IMR-90 (cell line): ENCODE measurements around the gene CYB5D1. TPM values are rescaled to one million over a fixed set of nuclear protein-coding genes. Genes with fewer than 3 reads are reported as not detected.

Experiments used
- ATAC-seq: fragments of 200-7000 bp; cut with Tn5 transposase; 2 replicates; pipeline ENCODE4 v1.9.1; 2020; ENCODE audit warnings: low read depth, mild to moderate bottlenecking, moderate library complexity
- BruUV-seq: library from RNA; stranded (reverse); fragments of 400-500 nt; replicated peaks from 2 replicates; lab custom pipeline; 2021; lab: Mats Ljungman, UMichigan
- CTCF ChIA-PET: fragments of 300-600 bp; formaldehyde crosslinking; extraction: SDS; loops from one replicate; lab custom pipeline; 2021; ENCODE audit warnings: antibody characterized with exemption; lab: Yijun Ruan, JAX
- POLR2A ChIA-PET: fragments of 300-600 bp; sonication (Branson Sonifier 250); formaldehyde crosslinking; loops from one replicate; lab custom pipeline; 2022; ENCODE audit warnings: antibody characterized with exemption; ENCODE audit not compliant: unreplicated experiment; lab: Charles Lee
- DNase-seq: peaks from one replicate; pipeline ENCODE4 v3.0.0; 2013
- H2AFZ ChIP-seq: replicated peaks from 2 replicates; pipeline ENCODE3; 2013; ENCODE audit warnings: low read length, mild to moderate bottlenecking; ENCODE audit not compliant: poor library complexity
- H2AK5ac ChIP-seq: 2 replicates; pipeline ENCODE4 v1.6.1; 2013; ENCODE audit warnings: low read depth, low read length, inconsistent platforms
- H2AK9ac ChIP-seq: replicated peaks from 2 replicates; pipeline ENCODE3; 2013; ENCODE audit warnings: mild to moderate bottlenecking, low read depth, low read length, moderate library complexity; ENCODE audit not compliant: poor library complexity
- H2BK120ac ChIP-seq: 2 replicates; pipeline ENCODE4 v1.6.1; 2013; ENCODE audit warnings: low read depth, low read length, inconsistent platforms
- H2BK15ac ChIP-seq: 3 replicates; pipeline ENCODE4 v1.6.1; 2013; ENCODE audit warnings: low read depth, low read length, inconsistent platforms
- H2BK20ac ChIP-seq: 2 replicates; pipeline ENCODE4 v1.6.1; 2013; ENCODE audit warnings: low read depth, mild to moderate bottlenecking, inconsistent platforms, low read length, moderate library complexity
- H2BK5ac ChIP-seq: 2 replicates; pipeline ENCODE4 v1.6.1; 2013; ENCODE audit warnings: mild to moderate bottlenecking, low read depth, low read length, inconsistent platforms; ENCODE audit not compliant: poor library complexity, severe bottlenecking
- H3K14ac ChIP-seq: replicated peaks from 2 replicates; pipeline ENCODE4 v1.6.1; 2013; ENCODE audit warnings: low read depth, low read length, inconsistent platforms
- H3K18ac ChIP-seq: 2 replicates; pipeline ENCODE4 v1.6.1; 2013; ENCODE audit warnings: low read depth, low read length, control low read depth
- H3K23ac ChIP-seq: 2 replicates; pipeline ENCODE4 v1.6.1; 2013; ENCODE audit warnings: low read depth, low read length, inconsistent platforms
- H3K27ac ChIP-seq: 2 replicates; pipeline ENCODE4 v1.5.1; 2013; ENCODE audit warnings: mild to moderate bottlenecking, control low read depth, low read length; ENCODE audit not compliant: insufficient read depth
- H3K27me3 ChIP-seq: 2 replicates; pipeline ENCODE4 v1.6.1; 2013; ENCODE audit warnings: low read length; ENCODE audit not compliant: control insufficient read depth, insufficient read depth
- H3K36me3 ChIP-seq: 2 replicates; pipeline ENCODE4 v1.6.1; 2013; ENCODE audit warnings: low read length, mixed read lengths; ENCODE audit not compliant: control insufficient read depth, insufficient read depth
- H3K4ac ChIP-seq: 2 replicates; pipeline ENCODE4 v1.6.1; 2013; ENCODE audit warnings: low read depth, low read length, inconsistent platforms
- H3K4me1 ChIP-seq: 2 replicates; pipeline ENCODE4 v1.6.1; 2013; ENCODE audit warnings: low read length, mixed read lengths; ENCODE audit not compliant: control insufficient read depth, insufficient read depth
- H3K4me2 ChIP-seq: 2 replicates; pipeline ENCODE4 v1.6.1; 2013; ENCODE audit warnings: low read depth, mild to moderate bottlenecking, control low read depth, low read length, moderate library complexity
- H3K4me3 ChIP-seq: 2 replicates; pipeline ENCODE4 v1.5.1; 2013; ENCODE audit warnings: low read depth, mild to moderate bottlenecking, control low read depth, low read length, moderate library complexity; ENCODE audit not compliant: insufficient read depth
- H3K56ac ChIP-seq: 2 replicates; pipeline ENCODE4 v1.6.1; 2013; ENCODE audit warnings: low read length, inconsistent platforms; ENCODE audit not compliant: insufficient read depth; ENCODE audit errors: extremely low read depth
- H3K79me1 ChIP-seq, 2 experiments: 2 replicates each; pipeline ENCODE4 v1.6.1; 2013; ENCODE audit warnings: low read length in 2 of 2, inconsistent platforms in 1 of 2, low read depth in 1 of 2
- H3K9ac ChIP-seq: 2 replicates; pipeline ENCODE4 v1.6.1; 2013; ENCODE audit warnings: low read depth, low read length, control low read depth
- H3K9me1 ChIP-seq: 2 replicates; pipeline ENCODE4 v1.6.1; 2013; ENCODE audit warnings: low read length, inconsistent platforms; ENCODE audit not compliant: insufficient read depth
- H3K9me3 ChIP-seq: 2 replicates; pipeline ENCODE4 v1.6.1; 2013; ENCODE audit warnings: low read length; ENCODE audit not compliant: control insufficient read depth, insufficient read depth
- H4K20me1 ChIP-seq: 2 replicates; pipeline ENCODE4 v1.6.1; 2013; ENCODE audit warnings: low read length, inconsistent platforms; ENCODE audit not compliant: insufficient read depth
- H4K5ac ChIP-seq: 2 replicates; pipeline ENCODE4 v1.6.1; 2013; ENCODE audit warnings: mild to moderate bottlenecking, low read depth, low read length, control low read depth
- H4K8ac ChIP-seq, 2 experiments: 2 replicates each; pipeline ENCODE4 v1.6.1; 2013; ENCODE audit warnings: low read depth in 2 of 2, low read length in 2 of 2, control low read depth in 1 of 2, inconsistent platforms in 1 of 2
- H4K91ac ChIP-seq: 2 replicates; pipeline ENCODE4 v1.6.1; 2013; ENCODE audit warnings: low read depth, low read length, inconsistent platforms; ENCODE audit not compliant: insufficient read depth
- CHD1 ChIP-seq: IDR thresholded peaks from 2 replicates; pipeline ENCODE4 v1.6.1; 2012; ENCODE audit warnings: low read depth, low read length, improper control_type of control experiment
- FOS ChIP-seq: fragments of 150-350 bp; IDR thresholded peaks from 2 replicates; pipeline ENCODE4 v1.6.1; 2016; ENCODE audit warnings: low read depth, low read length
- MAFK ChIP-seq: IDR thresholded peaks from 2 replicates; pipeline ENCODE4 v1.6.1; 2012; ENCODE audit warnings: low read depth, low read length, improper control_type of control experiment
- MAZ ChIP-seq: IDR thresholded peaks from 2 replicates; pipeline ENCODE4 v1.6.1; 2012; ENCODE audit warnings: low read depth, mild to moderate bottlenecking, low read length, improper control_type of control experiment, moderate library complexity, borderline replicate concordance
- NFE2L2 ChIP-seq: fragments of 150-350 bp; IDR thresholded peaks from 2 replicates; pipeline ENCODE4 v1.6.1; 2016; ENCODE audit warnings: low read depth, mild to moderate bottlenecking, low read length
- POLR2A ChIP-seq: IDR thresholded peaks from 2 replicates; pipeline ENCODE4 v1.6.1; 2012; ENCODE audit warnings: mild to moderate bottlenecking, low read depth, low read length
- RAD21 ChIP-seq: IDR thresholded peaks from 2 replicates; pipeline ENCODE4 v1.6.1; 2012; ENCODE audit warnings: low read length, improper control_type of control experiment
- RCOR1 ChIP-seq: IDR thresholded peaks from 2 replicates; pipeline ENCODE4 v1.6.1; 2012; ENCODE audit warnings: mild to moderate bottlenecking, low read length, improper control_type of control experiment; ENCODE audit not compliant: insufficient replicate concordance
- RFX5 ChIP-seq: IDR thresholded peaks from 2 replicates; pipeline ENCODE4 v1.8.0; 2012; ENCODE audit warnings: low read depth, mild to moderate bottlenecking, low read length, moderate library complexity
- SMC3 ChIP-seq: fragments of 150-350 bp; IDR thresholded peaks from 2 replicates; pipeline ENCODE4 v1.6.1; 2016; ENCODE audit warnings: low read depth, mild to moderate bottlenecking, antibody characterized with exemption, low read length, moderate library complexity
- USF2 ChIP-seq: fragments of 150-350 bp; IDR thresholded peaks from 2 replicates; pipeline ENCODE4 v1.6.1; 2017; ENCODE audit warnings: mild to moderate bottlenecking, antibody characterized with exemption, low read length, low read depth
- WGBS, 2 experiments: methylation state at CpG; one replicate each; pipeline versions ENCODE4 v1.1.5 to v1.1.7; 2013; ENCODE audit warnings: missing lambda C conversion rate in 2 of 2; ENCODE audit not compliant: insufficient read length in 1 of 2; ENCODE audit errors: extremely low coverage in 2 of 2; 5-methylcytosine and 5-hydroxymethylcytosine counted together
- dilution Hi-C: fragments of 300-500 bp; cut with HindIII; formaldehyde crosslinking; loops from one replicate; pipeline ENCODE4 v1.14.3; 2018; ENCODE audit warnings: low sequenced_read_pairs; ENCODE audit not compliant: unreplicated experiment
- in situ Hi-C: fragments of 300-500 bp; cut with MboI; formaldehyde crosslinking; loops from 3 replicates; pipeline ENCODE4 v1.14.3; 2019; ENCODE audit warnings: low sequenced_read_pairs, inconsistent platforms, mixed read lengths
- intact Hi-C: fragments of 100-400 bp; cut with micrococcal nuclease; formaldehyde crosslinking; loops from 2 replicates; pipeline ENCODE4 v1.10.0; 2022
- polyA plus RNA-seq, 3 experiments: library from polyadenylated mRNA; depleted of rRNA; stranded (reverse); fragments of >200 nt; gene quantifications; 2 replicates each; pipeline ENCODE4 v1.2.3, GENCODE V29; 2012; ENCODE audit warnings: low replicate concordance in 1 of 3
- total RNA-seq: library from RNA; depleted of rRNA; stranded (reverse); fragments of >200 nt; gene quantifications from 2 replicates; pipeline ENCODE4 v1.2.3, GENCODE V29; 2012

Gene CYB5D1
- total and polyA plus RNA-seq, 2 of the 4 experiments (the other 2 are of a cell fraction) = 8.8 to 10.8 TPM

- Histone ChIP-seq H3K4me1 (peaks cover 2% of the 10 kb centered on the region; the same call in 1 of the 2 replicates), H2BK120ac (no peak overlapping the region), H2AK5ac (no peak overlapping the region), H2BK15ac (no peak overlapping the region), H3K4me2 (no peak overlapping the region), H2BK20ac (no peak overlapping the region), H3K18ac (no peak overlapping the region), H3K79me1 (no peaks in the 10 kb centered on the region; a peak in 1 of 4 replicates), H3K23ac (no peak overlapping the region), H3K36me3 (peaks cover 63% of the 10 kb centered on the region), H4K20me1 (peaks cover 2% of the 10 kb centered on the region; the same call in 1 of the 2 replicates), H3K9me1 (no peaks in the 10 kb centered on the region), H3K14ac (no peak overlapping the region), H3K56ac (no peak overlapping the region), H2BK5ac (no peak overlapping the region), H3K4me3 (no peak overlapping the region), H3K9ac (no peak overlapping the region), H3K9me3 (no peaks in the 10 kb centered on the region), H3K4ac (no peak overlapping the region), H3K27me3 (no peaks in the 10 kb centered on the region), H4K91ac (no peak overlapping the region), H4K8ac (no peak overlapping the region), H2AK9ac (no peak overlapping the region), H4K5ac (no peak overlapping the region), H3K27ac (no peak overlapping the region), H2AFZ (no peak overlapping the region)
- no peak for ATAC-seq
- dilution Hi-C loops = no loop called here
- in situ Hi-C loops = loop anchor here (5.0 to 10.0 kb wide), 2 partner anchors 77 to 134 kb away; no protein-coding TSS in a partner anchor
- intact Hi-C loops = no loop called here
- POLR2A ChIA-PET = interaction anchor here (0.6 kb wide), 1 partner anchor 27 kb away, joined by 5 read pairs; no protein-coding TSS in a partner anchor
- no peak for DNase-seq
- no peak for TF ChIP-seq CHD1
- no peak for TF ChIP-seq FOS
- TF ChIP-seq USF2 = no peak
- no peak for TF ChIP-seq RCOR1
- TF ChIP-seq RFX5 = no peak
- no peak for TF ChIP-seq RAD21
- TF ChIP-seq POLR2A = no peak
- TF ChIP-seq NFE2L2 = no peak
- TF ChIP-seq MAZ = no peak
- TF ChIP-seq MAFK = no peak
- no peak for TF ChIP-seq SMC3
- no TSS peak for BruUV-seq
- 91% methylated on average over 11 of the region's 13 CpGs; no CpG with 5 or more reads in 1 of the 2 experiments for WGBS, 2 experiments
- CTCF ChIA-PET = interaction anchor here (1.2 kb wide), 1 partner anchor 10 kb away, joined by 3 read pairs; no protein-coding TSS in a partner anchor
These were observed 52.9 kb downstream of the CYB5D1 start for GRCh38 chr17:7910711-7911110.
